GM19328 (cell line): ENCODE data around the gene SAT1.

Experiments used
- ATAC-seq: cut with Tn5 transposase; IDR thresholded peaks from one replicate; pipeline ENCODE4 v1.9.1; 2021; ENCODE audit warnings: mild to moderate bottlenecking, moderate library complexity; ENCODE audit not compliant: unreplicated experiment

The SAT1 gene

GRCh38 chrX:23773601-23774175, 9.3 kb upstream of the SAT1 start:
- ATAC-seq: peak; percentile 81

GRCh38 chrX:23776363-23776762, 6.6 kb upstream of the SAT1 start:
- no peak for ATAC-seq

- no peak for ATAC-seq
Measured at GRCh38 chrX:23779025-23779424, 3.9 kb upstream of the SAT1 start.

GRCh38 chrX:23782455-23782854, 518 bp upstream of the SAT1 start:
- no peak for ATAC-seq

GRCh38 chrX:23783589-23784469, 856 bp downstream of the SAT1 start:
- ATAC-seq: no peak

- ATAC-seq: no peak
Measured at GRCh38 chrX:23784470-23785331, 1.7 kb downstream of the SAT1 start.

GRCh38 chrX:23785580-23785979, 2.6 kb downstream of the SAT1 start:
- no peak for ATAC-seq

- no peak for ATAC-seq
Measured at GRCh38 chrX:23786268-23786815, 3.4 kb downstream of the SAT1 start.

GRCh38 chrX:23787745-23788118, 4.8 kb downstream of the SAT1 start:
- no peak for ATAC-seq

GRCh38 chrX:23788521-23788920, 5.5 kb downstream of the SAT1 start:
- no peak for ATAC-seq

GRCh38 chrX:23788946-23789345, 6.0 kb downstream of the SAT1 start:
- ATAC-seq: no peak

GRCh38 chrX:23789386-23790154, 6.6 kb downstream of the SAT1 start:
- ATAC-seq: no peak

- no peak for ATAC-seq
Measured at GRCh38 chrX:23790155-23790497, 7.2 kb downstream of the SAT1 start.

GRCh38 chrX:23792861-23793553, 10.0 kb downstream of the SAT1 start:
- no peak for ATAC-seq

GRCh38 chrX:23795221-23795620, 12.2 kb downstream of the SAT1 start:
- ATAC-seq: no peak

- ATAC-seq: no peak
Measured at GRCh38 chrX:23797371-23798128, 14.6 kb downstream of the SAT1 start.

GRCh38 chrX:23799469-23800065, 16.6 kb downstream of the SAT1 start:
- ATAC-seq: no peak

- no peak for ATAC-seq
Measured at GRCh38 chrX:23802431-23802830, 19.5 kb downstream of the SAT1 start.

- ATAC-seq: no peak
Measured at GRCh38 chrX:23803931-23804381, 21.0 kb downstream of the SAT1 start.
